Measurements from ENCODE around the gene CRABP1.

The CRABP1 gene

DNA sequence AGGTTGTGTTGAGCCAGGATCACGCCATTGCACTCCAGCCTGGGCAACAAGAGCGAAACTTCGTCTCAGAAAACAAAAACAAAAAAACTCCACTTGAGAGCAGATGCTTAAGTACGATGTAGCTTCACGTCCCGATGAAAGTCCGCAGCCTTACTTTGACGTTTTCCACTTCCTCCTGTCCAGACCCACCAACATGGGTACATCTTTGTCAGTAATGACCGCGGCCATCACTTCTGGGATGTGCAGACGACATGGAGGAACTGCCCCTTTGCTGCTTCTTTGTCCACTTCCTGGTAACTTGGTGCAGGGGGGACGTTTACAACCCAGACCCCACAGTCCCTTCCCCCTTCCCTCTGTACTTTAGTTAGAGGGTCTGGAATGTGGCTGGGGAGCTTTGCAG, 48.7 kb downstream of the CRABP1 start:
- Histone ChIP-seq H3K27me3 (replicated peaks) (peaks cover 12% of the 10 kb centered on the region), H3K4me3 (ENCODE audit: low read depth, low read length) (no peak overlapping the region), H3K36me3 (replicated peaks) (no peaks in the 10 kb centered on the region), H3K27ac (no peak overlapping the region)
- TF ChIP-seq, protein P1, sequence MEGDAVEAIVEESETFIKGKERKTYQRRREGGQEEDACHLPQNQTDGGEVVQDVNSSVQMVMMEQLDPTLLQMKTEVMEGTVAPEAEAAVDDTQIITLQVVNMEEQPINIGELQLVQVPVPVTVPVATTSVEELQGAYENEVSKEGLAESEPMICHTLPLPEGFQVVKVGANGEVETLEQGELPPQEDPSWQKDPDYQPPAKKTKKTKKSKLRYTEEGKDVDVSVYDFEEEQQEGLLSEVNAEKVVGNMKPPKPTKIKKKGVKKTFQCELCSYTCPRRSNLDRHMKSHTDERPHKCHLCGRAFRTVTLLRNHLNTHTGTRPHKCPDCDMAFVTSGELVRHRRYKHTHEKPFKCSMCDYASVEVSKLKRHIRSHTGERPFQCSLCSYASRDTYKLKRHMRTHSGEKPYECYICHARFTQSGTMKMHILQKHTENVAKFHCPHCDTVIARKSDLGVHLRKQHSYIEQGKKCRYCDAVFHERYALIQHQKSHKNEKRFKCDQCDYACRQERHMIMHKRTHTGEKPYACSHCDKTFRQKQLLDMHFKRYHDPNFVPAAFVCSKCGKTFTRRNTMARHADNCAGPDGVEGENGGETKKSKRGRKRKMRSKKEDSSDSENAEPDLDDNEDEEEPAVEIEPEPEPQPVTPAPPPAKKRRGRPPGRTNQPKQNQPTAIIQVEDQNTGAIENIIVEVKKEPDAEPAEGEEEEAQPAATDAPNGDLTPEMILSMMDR (IDR thresholded peaks at IDR 0.05; ENCODE audit: low read depth, low read length, missing control alignments) = no peak
- in situ Hi-C loops (cut with HindIII; ENCODE audit: low pct_ligation_motif_present, low sequenced_read_pairs) = no loop called here
- DNase-seq = no peak

DNA sequence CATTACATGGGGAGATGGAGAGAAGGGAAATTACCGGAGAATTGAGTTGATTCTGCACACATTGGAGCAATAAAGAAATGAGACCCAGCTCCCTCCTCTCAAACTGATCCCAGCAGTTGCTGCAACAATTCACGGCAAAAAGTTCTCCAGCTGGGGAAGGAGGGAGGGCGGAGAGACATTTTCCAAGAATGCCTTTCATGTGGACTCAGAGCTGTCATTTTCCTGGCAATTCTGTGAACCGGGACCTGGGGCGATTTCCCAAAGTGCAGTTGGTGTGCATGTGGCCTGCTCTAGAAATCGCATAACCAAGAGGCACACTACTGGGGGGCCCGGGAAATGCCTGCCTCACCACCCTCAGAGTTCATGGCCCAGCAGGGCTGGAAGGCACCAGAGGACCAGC, 49.2 kb downstream of the CRABP1 start:
- no peak overlapping the region for H3K4me3 ChIP-seq (ENCODE audit: low read depth, low read length)
- no peaks in the 10 kb centered on the region for H3K36me3 ChIP-seq (replicated peaks)
- no peak overlapping the region for H3K27ac ChIP-seq
- peaks cover 12% of the 10 kb centered on the region for H3K27me3 ChIP-seq (replicated peaks)
- DNase-seq = no peak
- TF ChIP-seq, protein P1 (IDR thresholded peaks at IDR 0.05; ENCODE audit: low read depth, low read length, missing control alignments) = no peak
- in situ Hi-C loops (cut with HindIII; ENCODE audit: low pct_ligation_motif_present, low sequenced_read_pairs) = no loop called here

DNA sequence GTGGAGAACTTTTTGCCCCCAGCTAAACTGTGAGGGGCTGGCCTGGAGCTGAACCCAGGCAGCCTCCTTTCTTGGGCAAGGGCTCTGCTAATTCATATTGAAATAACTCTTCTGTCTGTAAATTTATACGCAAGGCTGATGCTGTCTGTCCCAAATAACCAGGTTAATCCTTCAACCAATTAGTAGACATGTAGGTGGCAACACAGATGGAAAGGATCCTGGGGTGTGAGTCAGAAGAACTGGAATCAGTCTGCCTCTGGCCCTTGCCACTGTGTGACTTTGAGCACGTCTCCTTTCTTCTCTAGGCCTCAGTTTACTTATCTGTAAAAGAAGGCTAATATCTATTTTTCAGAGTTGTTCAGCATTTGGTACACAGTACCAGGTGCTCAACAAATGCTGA, 49.6 kb downstream of the CRABP1 start:
- Histone ChIP-seq H3K36me3 (replicated peaks) (no peaks in the 10 kb centered on the region), H3K27ac (no peak overlapping the region), H3K4me3 (ENCODE audit: low read depth, low read length) (no peak overlapping the region), H3K27me3 (replicated peaks) (peaks cover 12% of the 10 kb centered on the region)
- TF ChIP-seq, protein P1 (IDR thresholded peaks at IDR 0.05; ENCODE audit: low read depth, low read length, missing control alignments) = no peak
- in situ Hi-C loops (cut with HindIII; ENCODE audit: low pct_ligation_motif_present, low sequenced_read_pairs) = no loop called here
- no peak for DNase-seq

DNA sequence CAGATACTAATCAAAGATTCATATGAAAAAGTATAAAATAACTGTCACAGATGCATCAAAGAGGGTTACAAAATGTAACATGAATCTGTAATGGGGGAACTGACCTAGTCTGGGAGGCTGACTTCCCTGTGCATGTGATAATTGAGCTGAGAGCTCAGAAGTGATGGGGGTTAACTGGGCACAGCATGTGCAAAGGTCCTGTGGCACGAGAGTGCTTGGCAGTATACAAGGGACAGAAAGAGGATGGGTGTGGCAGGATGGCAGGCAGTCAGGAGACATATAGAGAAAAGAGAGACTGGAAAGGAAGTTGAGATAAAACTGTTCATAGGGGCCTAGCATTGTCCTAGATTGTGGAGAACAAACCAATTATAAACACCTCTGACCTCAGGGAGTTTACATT, 50.1 kb downstream of the CRABP1 start:
- DNase-seq = no peak
- H3K27me3 ChIP-seq (replicated peaks) = peaks cover 9% of the 10 kb centered on the region
- no peaks in the 10 kb centered on the region for H3K36me3 ChIP-seq (replicated peaks)
- in situ Hi-C loops (cut with HindIII; ENCODE audit: low pct_ligation_motif_present, low sequenced_read_pairs) = no loop called here
- TF ChIP-seq, protein P1 (IDR thresholded peaks at IDR 0.05; ENCODE audit: low read depth, low read length, missing control alignments) = no peak
- H3K27ac ChIP-seq = no peak overlapping the region
- no peak overlapping the region for H3K4me3 ChIP-seq (ENCODE audit: low read depth, low read length)

DNA sequence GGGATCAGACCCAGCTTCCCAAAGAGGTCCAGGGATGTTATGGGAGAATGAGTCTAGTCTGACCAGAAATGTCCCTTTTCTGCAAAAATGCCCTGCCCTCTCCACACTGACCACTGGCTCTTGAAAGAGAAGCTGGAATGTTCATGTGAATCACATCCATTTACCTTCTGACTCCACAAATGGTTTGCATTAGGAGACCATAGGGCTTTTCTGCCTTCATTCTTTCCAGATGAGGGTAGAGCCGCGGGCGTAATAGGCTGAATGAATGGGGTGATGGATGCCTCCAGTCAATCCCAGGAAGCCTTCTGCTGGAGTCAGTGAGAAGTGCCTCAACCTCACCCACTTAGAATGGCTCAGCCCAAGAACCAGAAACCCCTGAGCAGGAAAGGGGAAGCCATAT, 50.7 kb downstream of the CRABP1 start:
- TF ChIP-seq, protein P1 (IDR thresholded peaks at IDR 0.05; ENCODE audit: low read depth, low read length, missing control alignments) = no peak
- DNase-seq = no peak
- in situ Hi-C loops (cut with HindIII; ENCODE audit: low pct_ligation_motif_present, low sequenced_read_pairs) = no loop called here

DNA sequence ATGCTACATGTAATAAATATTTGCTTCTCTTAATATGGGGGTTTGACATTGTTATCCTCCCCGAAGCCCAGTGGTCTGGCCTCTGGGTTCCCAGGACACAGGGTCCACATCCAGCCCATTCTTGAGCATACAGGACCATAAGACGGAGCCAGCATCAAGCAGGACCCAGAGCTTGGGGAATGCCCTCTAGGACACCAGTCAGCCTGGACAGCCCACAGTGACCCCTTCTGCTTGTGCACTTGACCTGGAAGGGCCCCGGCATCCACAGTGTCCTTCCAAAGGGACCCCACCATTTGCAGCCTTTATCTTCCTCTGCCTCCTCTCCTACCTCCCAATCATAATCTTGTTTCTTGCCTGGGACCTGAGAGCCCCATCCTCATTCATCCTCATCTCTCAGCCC, 51.6 kb downstream of the CRABP1 start:
- in situ Hi-C loops (cut with HindIII; ENCODE audit: low pct_ligation_motif_present, low sequenced_read_pairs) = no loop called here
- H3K27me3 ChIP-seq (replicated peaks) = peaks cover 7% of the 10 kb centered on the region
- no peak overlapping the region for H3K4me3 ChIP-seq (ENCODE audit: low read depth, low read length)
- no peaks in the 10 kb centered on the region for H3K36me3 ChIP-seq (replicated peaks)
- no peak overlapping the region for H3K27ac ChIP-seq
- no peak for DNase-seq
- TF ChIP-seq, protein P1 (IDR thresholded peaks at IDR 0.05; ENCODE audit: low read depth, low read length, missing control alignments) = no peak

More for the DNA sequence above, 50.7 kb downstream of the CRABP1 start:
- Histone ChIP-seq H3K36me3 (replicated peaks) (no peaks in the 10 kb centered on the region), H3K4me3 (ENCODE audit: low read depth, low read length) (no peak overlapping the region), H3K27me3 (replicated peaks) (peaks cover 9% of the 10 kb centered on the region), H3K27ac (no peak overlapping the region)
